ENCODE results near the gene CDR2.

DNA sequence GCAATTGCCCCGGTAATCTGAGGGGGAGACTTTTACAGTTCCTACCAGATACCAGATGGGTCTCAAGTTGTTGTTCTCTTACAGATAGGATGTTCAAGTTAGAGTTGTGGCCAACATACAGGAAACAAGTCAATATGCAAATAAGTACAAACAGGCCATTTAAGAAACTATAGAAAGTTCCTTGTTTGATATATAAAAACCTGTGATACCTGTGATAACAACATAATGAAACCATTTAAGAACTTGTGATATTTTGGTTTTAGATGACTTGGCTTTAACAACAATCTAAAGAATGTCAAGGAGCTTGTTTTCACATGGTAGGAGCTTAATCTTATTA, 16.8 kb downstream of the CDR2 start:
- TF ChIP-seq, protein P1, sequence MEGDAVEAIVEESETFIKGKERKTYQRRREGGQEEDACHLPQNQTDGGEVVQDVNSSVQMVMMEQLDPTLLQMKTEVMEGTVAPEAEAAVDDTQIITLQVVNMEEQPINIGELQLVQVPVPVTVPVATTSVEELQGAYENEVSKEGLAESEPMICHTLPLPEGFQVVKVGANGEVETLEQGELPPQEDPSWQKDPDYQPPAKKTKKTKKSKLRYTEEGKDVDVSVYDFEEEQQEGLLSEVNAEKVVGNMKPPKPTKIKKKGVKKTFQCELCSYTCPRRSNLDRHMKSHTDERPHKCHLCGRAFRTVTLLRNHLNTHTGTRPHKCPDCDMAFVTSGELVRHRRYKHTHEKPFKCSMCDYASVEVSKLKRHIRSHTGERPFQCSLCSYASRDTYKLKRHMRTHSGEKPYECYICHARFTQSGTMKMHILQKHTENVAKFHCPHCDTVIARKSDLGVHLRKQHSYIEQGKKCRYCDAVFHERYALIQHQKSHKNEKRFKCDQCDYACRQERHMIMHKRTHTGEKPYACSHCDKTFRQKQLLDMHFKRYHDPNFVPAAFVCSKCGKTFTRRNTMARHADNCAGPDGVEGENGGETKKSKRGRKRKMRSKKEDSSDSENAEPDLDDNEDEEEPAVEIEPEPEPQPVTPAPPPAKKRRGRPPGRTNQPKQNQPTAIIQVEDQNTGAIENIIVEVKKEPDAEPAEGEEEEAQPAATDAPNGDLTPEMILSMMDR (IDR thresholded peaks at IDR 0.05): no peak
- no peak for TF ChIP-seq POLR2A (IDR thresholded peaks at IDR 0.05)

Data from heart left ventricle (tissue), 13 donors.